Measurements from ENCODE around the gene TM4SF18. TPM values are rescaled to one million over a fixed set of nuclear protein-coding genes. Genes with fewer than 3 reads are reported as not detected.

Gene TM4SF18
- total RNA-seq, 1 donor from 2014 or later, result 10.1 TPM

Other genes starting within 250 kb of the TM4SF18 start
- gene HLTF, start 247.1 kb downstream of the TM4SF18 start, total RNA-seq, result 27.0 TPM
- 25.5 TPM for gene HPS3, start 204.0 kb downstream of the TM4SF18 start, total RNA-seq
- 26.3 TPM for gene CP, start 111.8 kb downstream of the TM4SF18 start, total RNA-seq
- 97.7 TPM for gene TM4SF1, start 44.0 kb upstream of the TM4SF18 start, total RNA-seq
- gene TM4SF4, start 141.1 kb upstream of the TM4SF18 start, total RNA-seq, result not detected

Data from vagina (tissue), 1 donor.